ENCODE results near the gene EPDR1. TPM values are rescaled to one million over a fixed set of nuclear protein-coding genes. Genes with fewer than 3 reads are reported as not detected.

Gene EPDR1
- total and polyA plus RNA-seq, 2 donors (not counting 1 experiment from before 2014, with no cell fraction given), result 21.5 to 59.6 TPM

GRCh38 chr7:37961251-37961650 is 40.8 kb downstream of the EPDR1 start:
- Histone ChIP-seq H3K27me3 (ENCODE audit: control insufficient read depth, insufficient read depth, low read length) (no peaks in the 10 kb centered on the region), H3K4me3 (replicated peaks in 1 of 4; ENCODE audit: control extremely low read depth in 1 of 4, insufficient read depth in 1 of 4, low read depth in 3 of 4, low read length in 4 of 4) (no peak overlapping the region), H3K4me1 (ENCODE audit: control insufficient read depth, extremely low read depth, insufficient read depth, low read length) (no peaks in the 10 kb centered on the region), H3K79me2 (ENCODE audit: control insufficient read depth, insufficient read depth, low read length) (no peaks in the 10 kb centered on the region), H3K36me3 (ENCODE audit: control insufficient read depth, insufficient read depth, low read length) (no peaks in the 10 kb centered on the region), H2AFZ (ENCODE audit: low read length) (no peak overlapping the region), H4K20me1 (ENCODE audit: control insufficient read depth, extremely low read depth, insufficient read depth, low read length) (no peaks in the 10 kb centered on the region), H3K9me3 (ENCODE audit: control insufficient read depth, insufficient read depth, low read depth, low read length) (no peaks in the 10 kb centered on the region), H3K9ac (ENCODE audit: insufficient read depth, low read length) (no peak overlapping the region), H3K4me2 (ENCODE audit: extremely low read depth, insufficient read depth, low read length) (no peak overlapping the region), H3K27ac (ENCODE audit: insufficient read depth, low read length) (no peak overlapping the region)
- no peak for DNase-seq (ENCODE audit: low read depth in 2 of 2)
- TF ChIP-seq EZH2 (IDR thresholded peaks at IDR 0.05; ENCODE audit: low read length, missing control alignments) (no peak), CTCF (conservative IDR thresholded peaks at IDR 0.05 in 1 of 2, IDR thresholded peaks at IDR 0.05 in 1 of 2; ENCODE audit: low read depth in 1 of 2, low read length in 2 of 2) (no peak)

GRCh38 chr7:37964196-37964595 is 43.8 kb downstream of the EPDR1 start:
- no peaks in the 10 kb centered on the region for H3K9me3 ChIP-seq (ENCODE audit: control insufficient read depth, insufficient read depth, low read depth, low read length)
- H3K79me2 ChIP-seq (ENCODE audit: control insufficient read depth, insufficient read depth, low read length), result no peaks in the 10 kb centered on the region
- no peak overlapping the region for H3K4me2 ChIP-seq (ENCODE audit: extremely low read depth, insufficient read depth, low read length)
- H3K4me3 ChIP-seq (replicated peaks in 1 of 4; ENCODE audit: control extremely low read depth in 1 of 4, insufficient read depth in 1 of 4, low read depth in 3 of 4, low read length in 4 of 4), result no peak overlapping the region
- no peaks in the 10 kb centered on the region for H3K27me3 ChIP-seq (ENCODE audit: control insufficient read depth, insufficient read depth, low read length)
- no peaks in the 10 kb centered on the region for H3K4me1 ChIP-seq (ENCODE audit: control insufficient read depth, extremely low read depth, insufficient read depth, low read length)
- no peak overlapping the region for H3K9ac ChIP-seq (ENCODE audit: insufficient read depth, low read length)
- H3K36me3 ChIP-seq (ENCODE audit: control insufficient read depth, insufficient read depth, low read length), result no peaks in the 10 kb centered on the region
- no peak overlapping the region for H3K27ac ChIP-seq (ENCODE audit: insufficient read depth, low read length)
- no peak overlapping the region for H2AFZ ChIP-seq (ENCODE audit: low read length)
- DNase-seq (ENCODE audit: low read depth in 2 of 2), result no peak
- TF ChIP-seq CTCF (conservative IDR thresholded peaks at IDR 0.05 in 1 of 2, IDR thresholded peaks at IDR 0.05 in 1 of 2; ENCODE audit: low read depth in 1 of 2, low read length in 2 of 2), result no peak
- TF ChIP-seq EZH2 (IDR thresholded peaks at IDR 0.05; ENCODE audit: low read length, missing control alignments), result no peak
- no peaks in the 10 kb centered on the region for H4K20me1 ChIP-seq (ENCODE audit: control insufficient read depth, extremely low read depth, insufficient read depth, low read length)

- Histone ChIP-seq H3K4me3 (replicated peaks in 1 of 4; ENCODE audit: control extremely low read depth in 1 of 4, insufficient read depth in 1 of 4, low read depth in 3 of 4, low read length in 4 of 4) (no peak overlapping the region), H3K36me3 (ENCODE audit: control insufficient read depth, insufficient read depth, low read length) (no peaks in the 10 kb centered on the region), H3K4me1 (ENCODE audit: control insufficient read depth, extremely low read depth, insufficient read depth, low read length) (no peaks in the 10 kb centered on the region), H3K27ac (ENCODE audit: insufficient read depth, low read length) (no peak overlapping the region), H3K27me3 (ENCODE audit: control insufficient read depth, insufficient read depth, low read length) (no peaks in the 10 kb centered on the region), H3K9ac (ENCODE audit: insufficient read depth, low read length) (no peak overlapping the region), H4K20me1 (ENCODE audit: control insufficient read depth, extremely low read depth, insufficient read depth, low read length) (no peaks in the 10 kb centered on the region), H2AFZ (ENCODE audit: low read length) (no peak overlapping the region), H3K79me2 (ENCODE audit: control insufficient read depth, insufficient read depth, low read length) (no peaks in the 10 kb centered on the region), H3K4me2 (ENCODE audit: extremely low read depth, insufficient read depth, low read length) (no peak overlapping the region), H3K9me3 (ENCODE audit: control insufficient read depth, insufficient read depth, low read depth, low read length) (no peaks in the 10 kb centered on the region)
- DNase-seq (ENCODE audit: low read depth in 2 of 2), result no peak
- no peak for TF ChIP-seq EZH2 (IDR thresholded peaks at IDR 0.05; ENCODE audit: low read length, missing control alignments)
- TF ChIP-seq CTCF (conservative IDR thresholded peaks at IDR 0.05 in 1 of 2, IDR thresholded peaks at IDR 0.05 in 1 of 2; ENCODE audit: low read depth in 1 of 2, low read length in 2 of 2), result no peak
These were observed 49.8 kb downstream of the EPDR1 start for GRCh38 chr7:37970211-37970610.
